Right hindlimb (tissue), 1 donor: Measurements from ENCODE around the gene DSG4.
"Not testable (repeated sequence)": the region's sequence is repeated elsewhere in the genome, so short reads cannot be mapped to it uniquely, and the experiment has no call there.

Experiments used
- DNase-seq: peaks from one replicate; pipeline ENCODE4 v3.0.0-alpha.2; 2018

Gene DSG4

GRCh38 chr18:31376477-31376876 lies at the start of gene DSG4:
TSS of gene DSG4 (plus strand) at chr18:31376777. CDS start at chr18:31376912, 135 bp downstream.
- DNase-seq, result no peak

GRCh38 chr18:31329787-31330438 lies 46.7 kb upstream of the DSG4 start:
- no peak for DNase-seq

- DNase-seq, result no peak
These were observed 33.1 kb upstream of the DSG4 start for GRCh38 chr18:31343454-31343853.

GRCh38 chr18:31353336-31353735 lies 23.2 kb upstream of the DSG4 start:
- not testable (repeated sequence) for DNase-seq

GRCh38 chr18:31354990-31355389 lies 21.6 kb upstream of the DSG4 start:
- no peak for DNase-seq

GRCh38 chr18:31356025-31356424 lies 20.6 kb upstream of the DSG4 start:
- DNase-seq, result no peak

GRCh38 chr18:31364190-31364589 lies 12.4 kb upstream of the DSG4 start:
- no peak for DNase-seq

- DNase-seq, result no peak
These were observed 7.1 kb upstream of the DSG4 start for GRCh38 chr18:31369478-31369877.

GRCh38 chr18:31371989-31372388 lies 4.6 kb upstream of the DSG4 start:
- DNase-seq, result no peak

GRCh38 chr18:31373641-31374040 lies 2.9 kb upstream of the DSG4 start:
- no peak for DNase-seq

GRCh38 chr18:31380912-31381311 lies 4.3 kb downstream of the DSG4 start:
- no peak for DNase-seq

GRCh38 chr18:31382107-31382506 lies 5.5 kb downstream of the DSG4 start:
- no peak for DNase-seq

GRCh38 chr18:31386741-31387140 lies 10.2 kb downstream of the DSG4 start:
- no peak for DNase-seq

- DNase-seq, result no peak
These were observed 16.7 kb downstream of the DSG4 start for GRCh38 chr18:31393286-31393685.

GRCh38 chr18:31396796-31397612 lies 20.4 kb downstream of the DSG4 start:
- DNase-seq, result no peak

- DNase-seq, result no peak
These were observed 21.6 kb downstream of the DSG4 start for GRCh38 chr18:31398191-31398590.

- DNase-seq, result no peak
These were observed 22.9 kb downstream of the DSG4 start for GRCh38 chr18:31399306-31400032.

GRCh38 chr18:31401156-31402025 lies 24.8 kb downstream of the DSG4 start:
- DNase-seq, result no peak

- no peak for DNase-seq
These were observed 25.4 kb downstream of the DSG4 start for GRCh38 chr18:31402026-31402373.

- no peak for DNase-seq
These were observed 26.8 kb downstream of the DSG4 start for GRCh38 chr18:31403409-31403808.

- no peak for DNase-seq
These were observed 31.1 kb downstream of the DSG4 start for GRCh38 chr18:31407649-31408048.

GRCh38 chr18:31409276-31409675 lies 32.7 kb downstream of the DSG4 start:
- no peak for DNase-seq
